HG03159 (cell line): Measurements from ENCODE around the gene GTF2A2.

Source experiments
- ATAC-seq: cut with Tn5 transposase; IDR thresholded peaks from one replicate; pipeline ENCODE4 v1.9.1; 2021; ENCODE audit warnings: mild to moderate bottlenecking, moderate library complexity; ENCODE audit not compliant: unreplicated experiment

GTF2A2 gene

DNA sequence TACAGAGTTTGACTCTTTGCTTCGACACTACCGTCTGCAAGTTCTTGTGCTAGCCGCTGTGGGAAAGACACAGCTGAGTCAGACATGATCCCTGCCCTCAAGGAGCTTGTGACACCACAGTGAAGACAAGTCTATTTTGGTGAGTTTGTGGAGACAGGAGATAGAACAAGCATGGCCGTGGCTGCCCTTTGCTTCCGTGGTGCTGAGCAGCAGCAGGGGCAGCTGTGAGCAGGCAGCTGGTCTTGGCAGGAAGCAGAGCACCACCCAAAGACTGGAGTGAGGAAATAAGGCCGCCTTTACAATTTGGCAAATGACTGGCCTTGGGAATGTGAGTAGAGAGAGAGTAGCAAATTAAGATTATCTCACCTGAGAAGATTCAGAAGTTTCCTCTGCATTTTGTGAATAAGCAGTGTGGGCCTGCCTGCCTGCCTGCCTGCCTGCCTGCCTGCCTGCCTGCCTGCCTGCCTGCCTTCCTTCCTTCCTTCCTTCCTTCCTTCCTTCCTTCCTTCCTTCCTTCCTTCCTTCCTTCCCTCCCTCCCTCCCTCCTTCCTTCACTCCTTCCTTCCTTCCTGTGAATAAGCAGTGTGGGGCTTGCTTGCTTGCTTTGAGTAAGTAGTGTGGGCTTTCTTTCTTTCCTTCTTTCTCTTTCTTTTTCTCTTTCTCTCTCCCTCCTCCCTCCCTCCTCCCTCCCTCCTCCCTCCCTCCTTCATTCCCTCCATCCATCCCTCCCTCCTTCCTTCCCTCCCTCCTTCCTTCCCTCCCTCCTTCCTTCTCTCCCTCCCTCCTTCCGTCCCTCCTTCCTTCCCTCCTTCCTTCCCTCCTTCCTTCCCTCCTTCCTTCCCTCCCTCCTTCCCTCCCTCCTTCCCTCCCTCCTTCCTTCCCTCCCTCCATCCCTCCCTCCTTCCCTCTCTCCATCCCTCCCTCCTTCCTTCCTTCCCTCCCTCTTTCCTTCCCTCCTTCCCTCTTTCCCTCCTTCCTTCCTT, 47.3 kb downstream of the GTF2A2 start:
- no peak for ATAC-seq

GRCh38 chr15:59605994-59606393, 51.3 kb downstream of the GTF2A2 start:
- ATAC-seq = no peak

GRCh38 chr15:59598461-59598860, 58.9 kb downstream of the GTF2A2 start:
- ATAC-seq = no peak

GRCh38 chr15:59596640-59597039, 60.7 kb downstream of the GTF2A2 start:
- no peak for ATAC-seq

GRCh38 chr15:59595434-59595915, 61.8 kb downstream of the GTF2A2 start:
- no peak for ATAC-seq

DNA sequence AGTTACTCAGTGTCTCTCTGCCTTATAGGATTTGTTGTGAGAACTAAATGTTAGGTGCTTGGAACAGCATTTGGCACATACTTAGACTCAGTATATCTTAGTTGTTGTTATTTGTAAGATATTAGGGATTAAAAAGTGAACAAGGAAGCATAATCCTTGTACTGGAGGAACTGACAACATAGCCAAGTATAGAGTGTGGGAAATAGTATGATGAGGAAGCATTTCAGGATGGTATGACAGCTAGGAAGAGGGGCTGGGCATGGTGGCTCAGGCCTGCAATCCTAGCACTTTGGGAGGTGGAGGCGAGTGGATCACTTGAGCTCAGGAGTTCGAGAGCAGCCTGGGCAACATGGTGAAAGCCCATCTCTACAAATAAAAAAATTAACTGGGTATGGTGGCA, 62.3 kb downstream of the GTF2A2 start:
- ATAC-seq = no peak

- ATAC-seq = no peak
Observed at GRCh38 chr15:59594493-59594942, 62.8 kb downstream of the GTF2A2 start.

GRCh38 chr15:59591356-59591755, 66.0 kb downstream of the GTF2A2 start:
- no peak for ATAC-seq

GRCh38 chr15:59590027-59590426, 67.3 kb downstream of the GTF2A2 start:
- ATAC-seq = no peak
